OCI-M2 (cell line): ENCODE results near the gene PTAFR.
"Not testable (repeated sequence)": the region's sequence is repeated elsewhere in the genome, so short reads cannot be mapped to it uniquely, and the experiment has no call there.

Experiments
- DNase-seq: peaks from one replicate; lab custom pipeline; 2025; ENCODE audit not compliant: unreplicated experiment; lab: John Stamatoyannopoulos, UW

PTAFR gene

GRCh38 chr1:28145728-28146127 is 30.8 kb downstream of the PTAFR start:
- DNase-seq, result no peak

GRCh38 chr1:28144203-28145135 is 32.0 kb downstream of the PTAFR start:
- no peak for DNase-seq

GRCh38 chr1:28143496-28144202 is 32.8 kb downstream of the PTAFR start:
- no peak for DNase-seq

- no peak for DNase-seq
Observed at GRCh38 chr1:28141685-28142084, 34.8 kb downstream of the PTAFR start.

GRCh38 chr1:28139866-28140265 is 36.6 kb downstream of the PTAFR start:
- not testable (repeated sequence) for DNase-seq

GRCh38 chr1:28139025-28139712 is 37.3 kb downstream of the PTAFR start:
- no peak for DNase-seq

- no peak for DNase-seq
Observed at GRCh38 chr1:28136922-28137613, 39.4 kb downstream of the PTAFR start.

GRCh38 chr1:28136169-28136921 is 40.1 kb downstream of the PTAFR start:
- no peak for DNase-seq

- DNase-seq, result no peak
Observed at GRCh38 chr1:28135371-28136168, 40.9 kb downstream of the PTAFR start.

GRCh38 chr1:28134651-28135207 is 41.8 kb downstream of the PTAFR start:
- no peak for DNase-seq

GRCh38 chr1:28132171-28133167 is 44.0 kb downstream of the PTAFR start:
- DNase-seq, result no peak

GRCh38 chr1:28130901-28131300 is 45.6 kb downstream of the PTAFR start:
- DNase-seq, result no peak

- no peak for DNase-seq
Observed at GRCh38 chr1:28129150-28129549, 47.3 kb downstream of the PTAFR start.

GRCh38 chr1:28127617-28128257 is 48.8 kb downstream of the PTAFR start:
- DNase-seq, result no peak

- no peak for DNase-seq
Observed at GRCh38 chr1:28126783-28127490, 49.6 kb downstream of the PTAFR start.

- no peak for DNase-seq
Observed at GRCh38 chr1:28126212-28126611, 50.3 kb downstream of the PTAFR start.

- no peak for DNase-seq
Observed at GRCh38 chr1:28123461-28123961, 53.0 kb downstream of the PTAFR start.
